Measurements from ENCODE around the gene TMEM59.
"Not testable (repeated sequence)": the region's sequence is repeated elsewhere in the genome, so short reads cannot be mapped to it uniquely, and the experiment has no call there.

TMEM59 gene

GRCh38 chr1:54077359-54077758, 24.4 kb upstream of the TMEM59 start:
- Mint-ChIP-seq H3K4me3 (no peak overlapping the region), H3K27me3 (no peaks in the 10 kb centered on the region), H3K9me3 (ENCODE audit: low read depth) (no peaks in the 10 kb centered on the region), H3K36me3 (peaks cover 11% of the 10 kb centered on the region), H3K27ac (no peak overlapping the region), H3K4me1 (ENCODE audit: low read depth) (peaks cover 4% of the 10 kb centered on the region)

- Mint-ChIP-seq H3K9me3 (ENCODE audit: low read depth) (no peaks in the 10 kb centered on the region), H3K27me3 (no peaks in the 10 kb centered on the region), H3K4me3 (no peak overlapping the region), H3K4me1 (ENCODE audit: low read depth) (no peaks in the 10 kb centered on the region), H3K27ac (no peak overlapping the region), H3K36me3 (peaks cover 6% of the 10 kb centered on the region)
Observed at GRCh38 chr1:54070171-54070837, 17.3 kb upstream of the TMEM59 start.

GRCh38 chr1:54069791-54070170, 16.8 kb upstream of the TMEM59 start:
- H3K27me3 Mint-ChIP-seq: no peaks in the 10 kb centered on the region
- no peak overlapping the region for H3K27ac Mint-ChIP-seq
- peaks cover 6% of the 10 kb centered on the region for H3K36me3 Mint-ChIP-seq
- H3K4me1 Mint-ChIP-seq (ENCODE audit: low read depth): no peaks in the 10 kb centered on the region
- H3K4me3 Mint-ChIP-seq: no peak overlapping the region
- no peaks in the 10 kb centered on the region for H3K9me3 Mint-ChIP-seq (ENCODE audit: low read depth)

GRCh38 chr1:54064299-54064698, 11.3 kb upstream of the TMEM59 start:
- Mint-ChIP-seq H3K4me3 (no peak overlapping the region), H3K36me3 (peaks cover 2% of the 10 kb centered on the region), H3K27ac (no peak overlapping the region), H3K27me3 (no peaks in the 10 kb centered on the region), H3K9me3 (ENCODE audit: low read depth) (no peaks in the 10 kb centered on the region), H3K4me1 (ENCODE audit: low read depth) (peaks cover 11% of the 10 kb centered on the region)

- Mint-ChIP-seq H3K4me1 (ENCODE audit: low read depth) (peaks cover 38% of the 10 kb centered on the region), H3K27ac (no peak overlapping the region), H3K9me3 (ENCODE audit: low read depth) (no peaks in the 10 kb centered on the region), H3K4me3 (no peak overlapping the region), H3K27me3 (no peaks in the 10 kb centered on the region), H3K36me3 (peaks cover 2% of the 10 kb centered on the region)
Observed at GRCh38 chr1:54054438-54054749, 1.4 kb upstream of the TMEM59 start.

GRCh38 chr1:54053745-54054437, 887 bp upstream of the TMEM59 start:
- Mint-ChIP-seq H3K27me3 (no peaks in the 10 kb centered on the region), H3K9me3 (ENCODE audit: low read depth) (no peaks in the 10 kb centered on the region), H3K27ac (no peak overlapping the region), H3K4me3 (no peak overlapping the region), H3K4me1 (ENCODE audit: low read depth) (peaks cover 41% of the 10 kb centered on the region), H3K36me3 (peaks cover 2% of the 10 kb centered on the region)

- Mint-ChIP-seq H3K4me1 (ENCODE audit: low read depth) (peaks cover 48% of the 10 kb centered on the region), H3K27me3 (no peaks in the 10 kb centered on the region), H3K36me3 (peaks cover 2% of the 10 kb centered on the region), H3K27ac (no peak overlapping the region), H3K4me3 (no peak overlapping the region), H3K9me3 (ENCODE audit: low read depth) (no peaks in the 10 kb centered on the region)
Observed at GRCh38 chr1:54052431-54052933, 522 bp downstream of the TMEM59 start.

GRCh38 chr1:54051933-54052430, 1.0 kb downstream of the TMEM59 start:
- Mint-ChIP-seq H3K4me1 (ENCODE audit: low read depth) (peaks cover 50% of the 10 kb centered on the region), H3K36me3 (no peaks in the 10 kb centered on the region), H3K27me3 (no peaks in the 10 kb centered on the region), H3K27ac (no peak overlapping the region), H3K4me3 (no peak overlapping the region), H3K9me3 (ENCODE audit: low read depth) (no peaks in the 10 kb centered on the region)

GRCh38 chr1:54050435-54050834, 2.6 kb downstream of the TMEM59 start:
- not testable (repeated sequence) for H3K27ac Mint-ChIP-seq; H3K9me3 Mint-ChIP-seq (ENCODE audit: low read depth); H3K36me3 Mint-ChIP-seq; H3K27me3 Mint-ChIP-seq
- Mint-ChIP-seq H3K4me3 (peak overlapping the region; percentile 54), H3K4me1 (ENCODE audit: low read depth) (peaks cover 49% of the 10 kb centered on the region)

- Mint-ChIP-seq H3K27ac (peak overlapping the region; percentile 85), H3K36me3 (no peaks in the 10 kb centered on the region), H3K27me3 (no peaks in the 10 kb centered on the region), H3K9me3 (ENCODE audit: low read depth) (no peaks in the 10 kb centered on the region), H3K4me3 (peak overlapping the region; percentile 10), H3K4me1 (ENCODE audit: low read depth) (peaks cover 44% of the 10 kb centered on the region)
Observed at GRCh38 chr1:54047384-54048305, 5.4 kb downstream of the TMEM59 start.

- Mint-ChIP-seq H3K4me3 (no peak overlapping the region), H3K36me3 (no peaks in the 10 kb centered on the region), H3K9me3 (ENCODE audit: low read depth) (no peaks in the 10 kb centered on the region), H3K27me3 (no peaks in the 10 kb centered on the region), H3K4me1 (ENCODE audit: low read depth) (peaks cover 44% of the 10 kb centered on the region), H3K27ac (peak overlapping the region; percentile 85)
Observed at GRCh38 chr1:54046671-54047383, 6.2 kb downstream of the TMEM59 start.

GRCh38 chr1:54045496-54045895, 7.5 kb downstream of the TMEM59 start:
- Mint-ChIP-seq H3K4me3 (no peak overlapping the region), H3K4me1 (ENCODE audit: low read depth) (peaks cover 42% of the 10 kb centered on the region), H3K9me3 (ENCODE audit: low read depth) (no peaks in the 10 kb centered on the region), H3K27ac (peak overlapping the region; percentile 72), H3K27me3 (no peaks in the 10 kb centered on the region), H3K36me3 (no peaks in the 10 kb centered on the region)

GRCh38 chr1:54041806-54042205, 11.2 kb downstream of the TMEM59 start:
- H3K36me3 Mint-ChIP-seq: no peaks in the 10 kb centered on the region
- H3K27ac Mint-ChIP-seq: peak overlapping the region; percentile 16
- H3K4me3 Mint-ChIP-seq: no peak overlapping the region
- no peaks in the 10 kb centered on the region for H3K27me3 Mint-ChIP-seq
- no peaks in the 10 kb centered on the region for H3K9me3 Mint-ChIP-seq (ENCODE audit: low read depth)
- H3K4me1 Mint-ChIP-seq (ENCODE audit: low read depth): peaks cover 15% of the 10 kb centered on the region

GRCh38 chr1:54037476-54037875, 15.5 kb downstream of the TMEM59 start:
- Mint-ChIP-seq H3K27ac (peak overlapping the region; percentile 17), H3K27me3 (no peaks in the 10 kb centered on the region), H3K4me1 (ENCODE audit: low read depth) (peaks cover 3% of the 10 kb centered on the region), H3K9me3 (ENCODE audit: low read depth) (no peaks in the 10 kb centered on the region), H3K36me3 (no peaks in the 10 kb centered on the region), H3K4me3 (no peak overlapping the region)

Data from activated naive CD8-positive, alpha-beta T cell (primary cell).